ENCODE results near the gene TBC1D10A. TPM values are rescaled to one million over a fixed set of nuclear protein-coding genes. Genes with fewer than 3 reads are reported as not detected.

The TBC1D10A gene
- total and polyA plus RNA-seq, 2 experiments from 2014 or later: 15.7 to 39.9 TPM

DNA sequence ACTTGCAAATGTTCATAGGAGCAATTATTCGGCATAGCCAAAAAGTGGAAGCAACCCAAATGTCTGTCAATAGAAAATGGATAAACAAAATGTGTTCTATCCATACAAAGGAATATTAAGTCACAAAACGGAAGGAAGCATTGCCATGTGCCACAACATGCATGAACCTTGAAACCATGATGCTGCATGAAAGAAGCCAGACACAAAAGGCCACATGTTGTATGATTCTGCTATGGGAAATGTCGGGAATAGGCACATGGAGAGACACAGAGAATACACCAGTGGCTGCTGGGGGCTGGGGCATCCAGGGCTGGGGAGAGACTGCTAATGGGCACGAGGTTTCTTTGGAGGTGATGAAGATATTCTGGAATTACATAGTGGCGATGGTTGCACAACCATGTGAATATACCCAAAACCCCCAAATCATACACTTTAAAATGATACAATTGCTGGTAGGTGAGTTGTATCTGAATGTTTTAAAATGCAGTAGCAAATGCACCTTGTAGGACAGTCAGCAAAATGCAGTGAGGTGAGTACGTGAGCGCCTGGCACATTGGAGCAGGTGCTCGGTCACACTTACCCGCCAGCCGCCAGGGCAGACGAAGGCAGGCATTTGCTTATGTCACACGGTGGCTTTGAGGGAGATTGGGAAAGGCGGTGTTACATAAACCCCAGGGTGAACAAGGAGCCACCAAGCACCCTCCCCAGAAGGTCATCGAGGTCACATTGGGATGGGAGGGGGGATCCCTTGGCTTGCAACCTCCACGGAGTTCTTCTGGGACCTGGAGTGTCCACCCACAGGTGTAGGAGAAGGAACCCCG is 53.8 kb downstream of the TBC1D10A start:
- 86% methylated on average over 16 of the region's 16 CpGs for WGBS (ENCODE audit: low lambda C conversion rate, missing lambda C conversion rate)
- TF ChIP-seq, protein P1, sequence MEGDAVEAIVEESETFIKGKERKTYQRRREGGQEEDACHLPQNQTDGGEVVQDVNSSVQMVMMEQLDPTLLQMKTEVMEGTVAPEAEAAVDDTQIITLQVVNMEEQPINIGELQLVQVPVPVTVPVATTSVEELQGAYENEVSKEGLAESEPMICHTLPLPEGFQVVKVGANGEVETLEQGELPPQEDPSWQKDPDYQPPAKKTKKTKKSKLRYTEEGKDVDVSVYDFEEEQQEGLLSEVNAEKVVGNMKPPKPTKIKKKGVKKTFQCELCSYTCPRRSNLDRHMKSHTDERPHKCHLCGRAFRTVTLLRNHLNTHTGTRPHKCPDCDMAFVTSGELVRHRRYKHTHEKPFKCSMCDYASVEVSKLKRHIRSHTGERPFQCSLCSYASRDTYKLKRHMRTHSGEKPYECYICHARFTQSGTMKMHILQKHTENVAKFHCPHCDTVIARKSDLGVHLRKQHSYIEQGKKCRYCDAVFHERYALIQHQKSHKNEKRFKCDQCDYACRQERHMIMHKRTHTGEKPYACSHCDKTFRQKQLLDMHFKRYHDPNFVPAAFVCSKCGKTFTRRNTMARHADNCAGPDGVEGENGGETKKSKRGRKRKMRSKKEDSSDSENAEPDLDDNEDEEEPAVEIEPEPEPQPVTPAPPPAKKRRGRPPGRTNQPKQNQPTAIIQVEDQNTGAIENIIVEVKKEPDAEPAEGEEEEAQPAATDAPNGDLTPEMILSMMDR (IDR thresholded peaks at IDR 0.05; ENCODE audit: poor library complexity): no peak
- TF ChIP-seq EZH2phosphoT487 (IDR thresholded peaks at IDR 0.05; ENCODE audit: low read depth, severe bottlenecking, unreplicated experiment) (no peak), EZH2 (IDR thresholded peaks at IDR 0.05; ENCODE audit: borderline replicate concordance) (no peak)
- H3K27ac ChIP-seq: no peak overlapping the region
- no peaks in the 10 kb centered on the region for H3K36me3 ChIP-seq (replicated peaks; ENCODE audit: insufficient read depth, low read depth)
- no peak overlapping the region for H3K4me2 ChIP-seq
- no peaks in the 10 kb centered on the region for H3K9me2 ChIP-seq (replicated peaks; ENCODE audit: insufficient read depth)
- no peak overlapping the region for H2AFZ ChIP-seq
- H3K4me1 ChIP-seq (ENCODE audit: insufficient read depth): peaks cover 2% of the 10 kb centered on the region
- no peaks in the 10 kb centered on the region for H3K79me2 ChIP-seq
- H3K27me3 ChIP-seq: no peaks in the 10 kb centered on the region
- H3K9me3 ChIP-seq (ENCODE audit: low read depth): no peaks in the 10 kb centered on the region
- no peaks in the 10 kb centered on the region for H4K20me1 ChIP-seq (ENCODE audit: insufficient read depth, poor library complexity, severe bottlenecking)
- DNase-seq (ENCODE audit: low spot score): no peak
- H3K4me3 ChIP-seq: no peak overlapping the region

DNA sequence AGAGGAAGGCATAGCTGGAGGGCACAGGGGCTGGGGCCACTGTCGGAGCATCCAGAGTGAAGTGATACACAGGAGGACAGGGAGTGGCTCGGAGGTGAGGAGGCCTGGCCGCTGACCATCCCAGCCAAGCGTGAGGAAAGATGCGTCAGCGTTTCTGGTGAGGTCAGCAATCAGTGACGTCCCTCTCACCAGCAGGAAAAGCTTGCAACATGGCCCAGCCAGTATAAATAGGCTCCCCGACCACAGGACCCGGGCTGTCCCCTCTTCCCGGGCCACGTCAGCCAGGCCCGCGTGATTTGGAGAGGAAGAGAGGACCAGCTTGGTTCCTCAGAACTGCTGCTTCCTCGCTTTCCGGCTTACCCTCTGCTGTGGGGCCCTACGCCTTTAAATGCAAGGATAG is 55.9 kb downstream of the TBC1D10A start:
- Histone ChIP-seq H3K9me3 (ENCODE audit: low read depth) (no peaks in the 10 kb centered on the region), H2AFZ (no peak overlapping the region), H3K4me2 (no peak overlapping the region), H3K4me1 (ENCODE audit: insufficient read depth) (no peaks in the 10 kb centered on the region), H3K9me2 (replicated peaks; ENCODE audit: insufficient read depth) (no peaks in the 10 kb centered on the region), H3K79me2 (no peaks in the 10 kb centered on the region), H3K4me3 (no peak overlapping the region), H3K27ac (no peak overlapping the region), H3K27me3 (no peaks in the 10 kb centered on the region), H3K36me3 (replicated peaks; ENCODE audit: insufficient read depth, low read depth) (no peaks in the 10 kb centered on the region), H4K20me1 (ENCODE audit: insufficient read depth, poor library complexity, severe bottlenecking) (no peaks in the 10 kb centered on the region)
- no peak for TF ChIP-seq EZH2phosphoT487 (IDR thresholded peaks at IDR 0.05; ENCODE audit: low read depth, severe bottlenecking, unreplicated experiment)
- TF ChIP-seq, protein P1 (IDR thresholded peaks at IDR 0.05; ENCODE audit: poor library complexity): no peak
- no peak for TF ChIP-seq EZH2 (IDR thresholded peaks at IDR 0.05; ENCODE audit: borderline replicate concordance)
- no peak for DNase-seq (ENCODE audit: low spot score)
- WGBS (ENCODE audit: low lambda C conversion rate, missing lambda C conversion rate): 83% methylated on average over 16 of the region's 16 CpGs

DNA sequence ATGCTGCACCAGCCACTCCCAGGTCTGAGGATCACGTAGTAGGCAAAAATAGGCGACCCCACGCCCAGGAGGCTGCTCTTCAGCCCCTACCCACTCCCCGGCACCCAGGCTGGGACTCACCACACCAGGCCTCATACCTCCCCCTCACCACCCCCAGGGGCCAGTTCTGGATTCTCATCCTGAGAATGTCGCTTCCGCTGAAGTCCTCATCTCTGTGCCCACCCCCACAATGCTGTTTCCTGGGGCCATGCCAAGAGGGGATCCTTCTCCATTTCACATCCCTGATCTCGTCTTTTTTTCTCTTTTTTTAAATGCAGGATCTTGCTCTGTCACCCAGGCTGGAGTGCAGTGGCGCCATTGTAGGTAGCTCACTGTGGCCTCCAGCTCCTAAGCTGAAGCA is 58.4 kb downstream of the TBC1D10A start:
- Histone ChIP-seq H3K4me3 (no peak overlapping the region), H3K27me3 (no peaks in the 10 kb centered on the region), H3K9me3 (ENCODE audit: low read depth) (no peaks in the 10 kb centered on the region), H3K27ac (no peak overlapping the region), H3K4me1 (ENCODE audit: insufficient read depth) (no peaks in the 10 kb centered on the region), H4K20me1 (ENCODE audit: insufficient read depth, poor library complexity, severe bottlenecking) (no peaks in the 10 kb centered on the region), H3K79me2 (no peaks in the 10 kb centered on the region), H3K36me3 (replicated peaks; ENCODE audit: insufficient read depth, low read depth) (no peaks in the 10 kb centered on the region), H2AFZ (no peak overlapping the region), H3K9me2 (replicated peaks; ENCODE audit: insufficient read depth) (no peaks in the 10 kb centered on the region), H3K4me2 (no peak overlapping the region)
- 89% methylated on average over 8 of the region's 8 CpGs for WGBS (ENCODE audit: low lambda C conversion rate, missing lambda C conversion rate)
- DNase-seq (ENCODE audit: low spot score): no peak
- no peak for TF ChIP-seq EZH2phosphoT487 (IDR thresholded peaks at IDR 0.05; ENCODE audit: low read depth, severe bottlenecking, unreplicated experiment)
